ENCODE data around the gene GSTM3. TPM values are rescaled to one million over a fixed set of nuclear protein-coding genes. Genes with fewer than 3 reads are reported as not detected.
A peak's percentile ranks its signal among the peaks of the same experiment; 100 is the strongest.

GSTM3 gene
- total and polyA plus RNA-seq, 9 of the 15 experiments (the other 6 are each of a cell fraction or from before 2014, with no cell fraction given): 3.9 to 24.5 (median 9.4) TPM

DNA sequence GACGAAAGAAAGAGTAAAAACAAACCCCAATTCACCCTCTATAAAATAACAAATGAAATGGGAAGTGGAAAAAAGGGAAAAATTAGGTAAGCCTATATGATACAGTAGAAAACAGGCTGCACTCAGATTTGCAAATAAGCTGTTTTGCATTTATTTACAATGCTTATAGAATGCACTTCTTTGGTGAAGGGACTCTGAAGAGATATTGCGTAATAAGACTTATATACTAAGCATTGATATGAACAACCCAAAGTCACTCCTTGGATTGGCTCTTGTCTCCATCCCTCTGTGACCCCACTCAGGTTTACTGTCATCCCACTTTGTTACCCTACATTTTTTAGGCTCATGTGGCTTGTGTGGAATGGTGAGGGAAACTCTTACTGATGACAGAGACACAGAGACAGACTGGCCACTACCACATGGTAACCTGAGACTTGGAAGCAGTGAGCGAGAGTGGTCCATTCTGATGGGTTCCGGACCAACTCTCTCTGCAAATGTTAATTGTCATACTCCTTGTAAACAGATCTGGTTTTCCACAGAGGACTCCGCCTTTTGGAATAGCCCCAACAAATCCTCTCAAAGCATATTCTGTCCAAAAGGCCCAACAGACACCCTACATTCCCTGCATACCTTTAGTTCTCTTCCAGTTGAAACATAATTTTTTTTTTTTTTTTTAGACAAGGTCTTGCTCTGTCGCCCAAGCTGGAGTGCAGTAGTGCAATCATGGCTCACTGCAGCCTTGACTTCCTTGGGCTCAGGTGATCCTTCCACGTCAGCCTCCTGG, 17.7 kb downstream of the GSTM3 start:
- Histone ChIP-seq H3K79me2 (ENCODE audit: control insufficient read depth, insufficient read depth, low read length) (no peaks in the 10 kb centered on the region), H3K27ac (ENCODE audit: extremely low read depth, low read depth, low read length) (no peak overlapping the region), H2AFZ (ENCODE audit: low read depth, low read length) (no peak overlapping the region), H3K9ac (ENCODE audit: insufficient read depth in 1 of 2, low read depth in 2 of 2, low read length in 2 of 2) (no peak overlapping the region), H3K4me1 (replicated peaks in 1 of 2; ENCODE audit: control insufficient read depth in 2 of 2, insufficient read depth in 2 of 2, low read length in 2 of 2) (peaks cover 5 to 31% of the 10 kb centered on the region in 2 experiments; a peak in 4 of 5 replicates), H3K9me3 (replicated peaks; ENCODE audit: control insufficient read depth, insufficient read depth, low read depth, low read length) (peaks cover 11% of the 10 kb centered on the region), H3K9me1 (ENCODE audit: control insufficient read depth, insufficient read depth, low read length) (no peaks in the 10 kb centered on the region), H3K36me3 (ENCODE audit: control insufficient read depth, insufficient read depth, low read length) (no peaks in the 10 kb centered on the region), H3K27me3 (ENCODE audit: control insufficient read depth in 2 of 2, insufficient read depth in 2 of 2, low read length in 2 of 2) (no peaks in the 10 kb centered on the region), H3K4me2 (ENCODE audit: insufficient read depth, low read length) (no peak overlapping the region), H3K4me3 (no peak overlapping the region), H4K20me1 (replicated peaks; ENCODE audit: control insufficient read depth, insufficient read depth, low read length) (no peaks in the 10 kb centered on the region)
- no TSS peak for BruUV-seq (replicated peaks)
- 65% methylated on average over 7 of the region's 7 CpGs for WGBS (ENCODE audit: insufficient coverage, low coverage, missing lambda C conversion rate)
- FAIRE-seq (no peak), DNase-seq (ENCODE audit: extremely low read depth in 1 of 4, low spot score in 3 of 4) (no peak), ATAC-seq (no peak)
- TF ChIP-seq CEBPG (CRISPR knock-in tag; IDR thresholded peaks at IDR 0.05) (peak; percentile 64; the same call in 1 of the 2 replicates), CEBPG (tag; conservative IDR thresholded peaks at IDR 0.05 in 1 of 2, IDR thresholded peaks at IDR 0.05 in 1 of 2) (peak; percentile 84 to 99), EHMT2 (IDR thresholded peaks at IDR 0.05) (no peak), FOXA1 (IDR thresholded peaks at IDR 0.05; ENCODE audit: borderline replicate concordance) (no peak), CEBPB (tag; IDR thresholded peaks at IDR 0.05) (peak; percentile 98), ZNF586 (CRISPR knock-in tag; conservative IDR thresholded peaks at IDR 0.05) (no peak), PCBP1 (IDR thresholded peaks at IDR 0.05; ENCODE audit: low read depth, low read length, poor library complexity, severe bottlenecking) (no peak)
- TF ChIP-seq, protein P1, sequence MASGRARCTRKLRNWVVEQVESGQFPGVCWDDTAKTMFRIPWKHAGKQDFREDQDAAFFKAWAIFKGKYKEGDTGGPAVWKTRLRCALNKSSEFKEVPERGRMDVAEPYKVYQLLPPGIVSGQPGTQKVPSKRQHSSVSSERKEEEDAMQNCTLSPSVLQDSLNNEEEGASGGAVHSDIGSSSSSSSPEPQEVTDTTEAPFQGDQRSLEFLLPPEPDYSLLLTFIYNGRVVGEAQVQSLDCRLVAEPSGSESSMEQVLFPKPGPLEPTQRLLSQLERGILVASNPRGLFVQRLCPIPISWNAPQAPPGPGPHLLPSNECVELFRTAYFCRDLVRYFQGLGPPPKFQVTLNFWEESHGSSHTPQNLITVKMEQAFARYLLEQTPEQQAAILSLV (tag; IDR thresholded peaks at IDR 0.05): peak; percentile 79
- TF ChIP-seq, protein P2, sequence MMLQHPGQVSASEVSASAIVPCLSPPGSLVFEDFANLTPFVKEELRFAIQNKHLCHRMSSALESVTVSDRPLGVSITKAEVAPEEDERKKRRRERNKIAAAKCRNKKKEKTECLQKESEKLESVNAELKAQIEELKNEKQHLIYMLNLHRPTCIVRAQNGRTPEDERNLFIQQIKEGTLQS (IDR thresholded peaks at IDR 0.05): 0 out of 2 replicates have a peak, but pooled peaks have one; percentile 31
- TF ChIP-seq, protein P2 (CRISPR knock-in tag; conservative IDR thresholded peaks at IDR 0.05): no peak
- ChIA-PET CTCF (ENCODE audit: low intra/inter-chr PET ratio) (no interaction called here), POLR2A (interaction anchor here (0.5 to 0.6 kb wide), 2 partner anchors 28 to 307 kb away, joined by 3 read pairs; no protein-coding TSS in a partner anchor)
- in situ Hi-C loops (cut with MboI) (no loop called here), intact Hi-C loops (cut with micrococcal nuclease) (no loop called here)
